GM12873 (cell line): ENCODE data around the gene DIP2C.

ENCODE experiments used
- CTCF ChIP-seq: IDR thresholded peaks from 2 replicates; pipeline ENCODE4 v1.5.1; 2012; ENCODE audit warnings: low read depth, mild to moderate bottlenecking, moderate library complexity, low read length, control low read depth; ENCODE audit not compliant: insufficient read depth; ENCODE audit errors: missing control alignments

Gene DIP2C

GRCh38 chr10:450463-450862 lies 239.0 kb downstream of the DIP2C start:
- TF ChIP-seq CTCF = no peak

GRCh38 chr10:443459-443858 lies 246.0 kb downstream of the DIP2C start:
- no peak for TF ChIP-seq CTCF

- no peak for TF ChIP-seq CTCF
Observed at GRCh38 chr10:442209-442608, 247.3 kb downstream of the DIP2C start.

GRCh38 chr10:441659-442058 lies 247.8 kb downstream of the DIP2C start:
- no peak for TF ChIP-seq CTCF

GRCh38 chr10:440127-440526 lies 249.3 kb downstream of the DIP2C start:
- no peak for TF ChIP-seq CTCF

GRCh38 chr10:437698-438490 lies 251.6 kb downstream of the DIP2C start:
- TF ChIP-seq CTCF = no peak

GRCh38 chr10:436911-437665 lies 252.4 kb downstream of the DIP2C start:
- TF ChIP-seq CTCF = no peak
